K562 (cell line): ENCODE results near the gene HSDL1. TPM values are rescaled to one million over a fixed set of nuclear protein-coding genes. Genes with fewer than 3 reads are reported as not detected.
A peak's percentile ranks its signal among the peaks of the same experiment; 100 is the strongest.

Experiments
- ATAC-seq: fragments of 200-7000 bp; cut with Tn5 transposase; 3 replicates; pipeline ENCODE4 v1.9.1; 2020; ENCODE audit warnings: moderate library complexity
- BruUV-seq: library from RNA; stranded (reverse); fragments of 400-500 nt; replicated peaks from 2 replicates; lab custom pipeline; 2021; lab: Mats Ljungman, UMichigan
- CTCF ChIA-PET: fragments of 300-600 bp; formaldehyde crosslinking; extraction: SDS; loops from one replicate; lab custom pipeline; 2021; ENCODE audit warnings: low intra/inter-chr PET ratio; lab: Yijun Ruan, JAX
- POLR2A ChIA-PET: fragments of 300-600, 350-650 bp; sonication (Branson Sonifier 250); formaldehyde crosslinking; extraction: SDS; loops from one replicate; lab custom pipeline; 2021; ENCODE audit warnings: antibody characterized with exemption, inconsistent platforms; lab: Yijun Ruan, JAX
- DNase-seq, 4 experiments: peaks; one replicate each; pipeline versions ENCODE4 v3.0.0 to v3.0.0-alpha.2; 2011 to 2018; ENCODE audit warnings: low spot score in 3 of 4, mixed read lengths in 3 of 4; ENCODE audit errors: extremely low read depth in 1 of 4
- FAIRE-seq: peaks from 2 replicates; lab custom pipeline; 2011; peaks lifted over from hg19 to GRCh38; lab: Jason Lieb, UNC
- H2AFZ ChIP-seq: 2 replicates; pipeline ENCODE4 v1.6.0; 2011; ENCODE audit warnings: low read depth, low read length, control low read depth, inconsistent platforms
- H3K27ac ChIP-seq: fragments of 200-600 bp; 3 replicates; pipeline ENCODE4 v1.8.0; 2011; ENCODE audit warnings: low read depth, mild to moderate bottlenecking, control low read depth, inconsistent platforms, low read length, moderate library complexity, mixed read lengths; ENCODE audit errors: extremely low read depth
- H3K27me3 ChIP-seq, 2 experiments: fragments of 300-600 bp in 1 of 2; 2 replicates in 1 of 2; 3 replicates in 1 of 2; pipeline versions ENCODE4 v1.6.0 to v1.8.0; 2011; ENCODE audit warnings: inconsistent platforms in 2 of 2, low read length in 2 of 2, mild to moderate bottlenecking in 1 of 2, mixed read lengths in 1 of 2, moderate library complexity in 1 of 2; ENCODE audit not compliant: control insufficient read depth in 2 of 2, insufficient read depth in 2 of 2
- H3K36me3 ChIP-seq: fragments of 300-600 bp; 3 replicates; pipeline ENCODE4 v1.8.0; 2011; ENCODE audit warnings: mild to moderate bottlenecking, low read length, inconsistent platforms; ENCODE audit not compliant: control insufficient read depth, insufficient read depth
- H3K4me1 ChIP-seq, 2 experiments: fragments of 200-600 bp in 1 of 2; replicated peaks in 1 of 2; 2 replicates in 1 of 2; 3 replicates in 1 of 2; pipeline versions ENCODE4 v1.5.1 to v1.8.0; 2011; ENCODE audit warnings: inconsistent platforms in 2 of 2, low read length in 2 of 2, mild to moderate bottlenecking in 1 of 2, mixed read lengths in 1 of 2, moderate library complexity in 1 of 2; ENCODE audit not compliant: control insufficient read depth in 2 of 2, insufficient read depth in 2 of 2
- H3K4me2 ChIP-seq: 2 replicates; pipeline ENCODE4 v1.6.1; 2011; ENCODE audit warnings: low read length, control low read depth, inconsistent platforms, mixed read lengths; ENCODE audit not compliant: insufficient read depth
- H3K4me3 ChIP-seq: fragments of 200-600 bp; sonication (generic), shearing (Covaris generic); 2 replicates; pipeline ENCODE4 v1.5.1; 2016; ENCODE audit warnings: control low read depth, inconsistent platforms
- H3K79me2 ChIP-seq: fragments of 200-600 bp; 3 replicates; pipeline ENCODE4 v1.8.0; 2011; ENCODE audit warnings: low read length, inconsistent platforms; ENCODE audit not compliant: control insufficient read depth, insufficient read depth
- H3K9ac ChIP-seq, 2 experiments: 2 replicates each; pipeline versions ENCODE4 v1.6.0 to v1.6.1; 2011; ENCODE audit warnings: low read depth in 2 of 2, low read length in 2 of 2, control low read depth in 1 of 2, inconsistent platforms in 1 of 2, mild to moderate bottlenecking in 1 of 2, mixed read lengths in 1 of 2; ENCODE audit not compliant: insufficient read depth in 1 of 2
- H3K9me1 ChIP-seq: one replicate; pipeline ENCODE4 v1.6.0; 2011; ENCODE audit warnings: inconsistent platforms, mild to moderate bottlenecking, low read length, moderate library complexity; ENCODE audit not compliant: control insufficient read depth, insufficient read depth
- H3K9me3 ChIP-seq: replicated peaks from 2 replicates; pipeline ENCODE4 v1.5.1; 2011; ENCODE audit warnings: low read depth, low read length, inconsistent platforms; ENCODE audit not compliant: control insufficient read depth, insufficient read depth
- H4K20me1 ChIP-seq: replicated peaks from 2 replicates; pipeline ENCODE4 v1.6.1; 2011; ENCODE audit warnings: low read length, inconsistent platforms, mixed read lengths; ENCODE audit not compliant: control insufficient read depth, insufficient read depth
- CBX2 ChIP-seq: fragments of 200-600 bp; sonication (generic); IDR thresholded peaks from one replicate; pipeline ENCODE4 v1.6.1; 2012; ENCODE audit warnings: mild to moderate bottlenecking, low read length, inconsistent platforms; ENCODE audit not compliant: insufficient read depth, poor library complexity, severe bottlenecking
- CHD1 ChIP-seq: fragments of 200-600 bp; sonication (generic); IDR thresholded peaks from one replicate; pipeline ENCODE4 v1.6.1; 2012; ENCODE audit warnings: mild to moderate bottlenecking, moderate library complexity, low read length, inconsistent platforms
- CREB1 ChIP-seq, 2 experiments: sonication (generic) in 1 of 2; formaldehyde crosslinking in 1 of 2; IDR thresholded peaks; 2 replicates each; pipeline versions ENCODE4 v1.6.1 to v1.8.0; 2012 to 2022; ENCODE audit warnings: inconsistent platforms in 1 of 2, mild to moderate bottlenecking in 1 of 2, missing genetic modification reagents in 1 of 2, moderate library complexity in 1 of 2
- SMC3 ChIP-seq: conservative IDR thresholded peaks from 2 replicates; pipeline ENCODE4 v1.6.1; 2011; ENCODE audit warnings: low read depth, low read length, improper control_type of control experiment; ENCODE audit not compliant: insufficient read depth
- WGBS: fragments of 100-300 bp; shearing (Covaris generic); methylation state at CpG from one replicate; pipeline ENCODE4 v1.1.6; 2016; ENCODE audit warnings: low coverage, mixed read lengths; ENCODE audit not compliant: insufficient coverage; ENCODE audit errors: missing lambda C conversion rate; 5-methylcytosine and 5-hydroxymethylcytosine counted together
- in situ Hi-C: fragments of 300-500 bp; cut with MboI; formaldehyde crosslinking; loops from 4 replicates; pipeline ENCODE4 v1.15.0; 2018; ENCODE audit warnings: inconsistent platforms, mixed read lengths
- intact Hi-C: fragments of 100-400 bp; cut with micrococcal nuclease; formaldehyde crosslinking; loops from 2 replicates; pipeline ENCODE4 v1.14.2; 2022
- polyA plus RNA-seq, 8 experiments: library from polyadenylated mRNA; depleted of rRNA in 4 of 8; stranded (reverse) in 5 of 8; unstranded in 3 of 8; fragments of >200 nt; fragmentation: Nextera tagmentation in 2 of 8; fragmentation: Illumina TruSeq in 1 of 8; extraction: Ambion mirVana in 2 of 8; extraction: Trizol in 1 of 8; gene quantifications; 2 replicates each; pipeline versions ENCODE4 v1.2.1 to v1.2.3, GENCODE V29; 2011 to 2014; ENCODE audit warnings: inconsistent platforms in 1 of 8, missing spikeins in 1 of 8
- total RNA-seq, 7 experiments: library from RNA; depleted of rRNA in 6 of 7; stranded (reverse); fragments of >200 nt in 6 of 7; fragmentation: Illumina TruSeq in 2 of 7; extraction: Trizol in 2 of 7; gene quantifications; 2 replicates each; pipeline versions ENCODE4 v1.2.1 to v1.2.3, GENCODE V29; 2011 to 2021; ENCODE audit warnings: low replicate concordance in 1 of 7

Gene HSDL1
- total and polyA plus RNA-seq, 9 of the 15 experiments (the other 6 are each of a cell fraction or from before 2014, with no cell fraction given) = 14.8 to 41.2 (median 27.7) TPM

DNA sequence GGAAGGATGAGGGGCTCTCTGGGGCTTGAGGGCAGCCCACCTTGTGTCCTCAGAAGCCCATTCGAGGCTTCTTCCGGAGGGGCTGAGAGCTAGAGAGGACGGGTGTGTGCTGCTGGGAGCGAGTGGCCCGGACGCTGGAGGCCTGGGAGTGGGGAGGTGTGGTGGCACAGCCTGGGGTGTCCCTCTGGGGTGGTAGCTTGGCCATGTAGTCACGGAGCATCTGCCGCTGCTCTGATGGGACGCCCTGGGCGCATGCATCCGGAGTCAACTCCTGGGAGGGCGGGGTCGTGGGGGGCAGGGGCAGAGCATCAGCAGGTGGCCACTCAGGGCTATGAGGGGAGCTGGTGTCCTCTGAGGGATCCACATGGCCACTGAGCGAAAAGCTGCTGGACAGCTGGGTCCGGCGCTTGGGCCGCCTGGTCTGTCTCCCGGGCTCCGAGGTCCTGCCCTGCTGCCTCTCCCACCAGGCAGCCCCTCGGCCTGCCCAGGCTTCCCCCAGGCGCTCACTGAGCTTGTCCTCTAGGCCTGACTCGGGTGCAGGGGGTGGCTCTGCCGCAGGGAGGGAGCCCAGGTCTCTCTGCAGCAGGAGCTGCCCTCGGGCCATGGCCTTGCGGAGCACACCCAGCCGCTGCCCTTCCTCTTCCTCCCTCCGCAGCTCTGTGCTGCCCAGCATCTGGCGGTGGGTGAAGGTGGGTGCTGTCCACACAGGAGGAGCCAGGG is 34.1 kb upstream of the HSDL1 start:
- no peak overlapping the region for H3K4me3 ChIP-seq
- H3K4me1 ChIP-seq = peaks cover 7 to 42% of the 10 kb centered on the region in 2 experiments; a peak in 3 of 5 replicates
- peaks cover 20% of the 10 kb centered on the region for H4K20me1 ChIP-seq
- intact Hi-C loops (loop anchor here (5.0 kb wide), 1 partner anchor 222 kb away; no protein-coding TSS in a partner anchor), in situ Hi-C loops (no loop called here)
- WGBS = 89% methylated on average over 28 of the region's 28 CpGs
- ATAC-seq = no peak
- peaks cover 4% of the 10 kb centered on the region for H3K9me1 ChIP-seq
- H3K4me2 ChIP-seq = no peak overlapping the region
- H3K27me3 ChIP-seq = peaks cover under 1 to 4% of the 10 kb centered on the region in 2 experiments; a peak in 2 of 5 replicates
- peaks cover 2% of the 10 kb centered on the region; the same call in 1 of the 2 replicates for H3K9me3 ChIP-seq
- H3K36me3 ChIP-seq = peaks cover 65% of the 10 kb centered on the region; the same call in 2 of the 3 replicates
- no peak overlapping the region for H3K9ac ChIP-seq
- TF ChIP-seq CREB1 (IDR thresholded peaks at IDR 0.05) (no peak), CREB1 (CRISPR knock-in tag; IDR thresholded peaks at IDR 0.05) (no peak), CHD1 (no peak), CBX2 (no peak), SMC3 (0 out of 2 replicates have a peak, but pooled peaks have one; percentile 18)
- TF ChIP-seq, all 486 proteins: peak for 1
- Histone ChIP-seq H2AFZ (no peak overlapping the region), H3K79me2 (no peaks in the 10 kb centered on the region; the same call in 2 of the 3 replicates), H3K27ac (no peak overlapping the region)
- no TSS peak for BruUV-seq
- CTCF ChIA-PET = no interaction called here
- POLR2A ChIA-PET = interaction anchor here (0.8 to 1.4 kb wide), 5 partner anchors 8 to 62 kb away, joined by 3 to 5 read pairs (median 4); partner anchors contain the start of genes MBTPS1 and TAF1C
- DNase-seq (no peak), FAIRE-seq (no peak)
